ENCODE data around the gene TMEM82.

The TMEM82 gene

GRCh38 chr1:15736892-15737261 lies 5.4 kb upstream of the TMEM82 start:
- no peak for DNase-seq

DNA sequence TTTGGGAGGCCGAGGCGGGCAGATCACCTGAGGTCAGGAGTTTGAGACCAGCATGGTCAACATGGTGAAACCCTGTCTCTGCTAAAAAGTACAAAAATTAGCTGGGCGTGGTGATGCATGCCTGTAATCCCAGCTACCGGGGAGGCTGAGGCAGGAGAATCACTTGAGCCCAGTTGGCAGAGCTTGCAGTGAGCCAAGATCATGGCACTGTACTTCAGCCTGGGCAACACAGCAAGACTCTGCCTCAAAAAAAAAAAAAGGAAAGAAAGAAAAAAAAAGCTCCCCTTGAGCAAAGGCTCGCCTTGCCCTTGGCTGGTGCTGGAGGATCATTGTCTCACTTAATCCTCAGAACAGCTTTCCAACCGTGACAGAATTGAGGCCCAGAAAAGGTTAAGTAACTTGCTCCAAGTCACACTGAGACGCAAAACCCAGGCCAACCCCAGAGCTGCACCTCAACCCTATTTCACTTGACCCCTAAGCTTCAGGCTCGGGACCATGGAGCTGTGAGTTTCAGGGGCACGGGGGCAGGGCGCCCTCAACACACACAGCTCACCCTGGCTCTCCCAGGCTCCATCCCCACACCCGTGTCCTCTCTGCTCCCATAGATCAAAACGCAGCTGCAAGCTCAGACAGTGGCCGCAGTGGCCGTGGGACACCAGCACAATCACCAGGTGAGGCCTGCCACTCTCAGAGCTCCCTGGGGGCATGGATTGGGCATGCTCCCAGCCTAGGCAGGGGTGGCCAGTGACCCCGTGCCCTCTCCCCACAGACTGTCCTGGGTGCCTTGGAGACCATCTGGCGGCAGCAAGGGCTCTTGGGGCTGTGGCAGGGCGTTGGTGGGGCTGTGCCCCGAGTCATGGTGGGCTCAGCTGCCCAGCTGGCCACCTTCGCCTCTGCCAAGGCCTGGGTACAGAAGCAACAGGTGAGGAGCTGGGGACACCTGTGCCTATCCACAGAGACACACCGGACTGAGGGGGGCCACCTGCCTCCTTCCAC lies 4.7 kb upstream of the TMEM82 start:
- DNase-seq, result no peak

DNA sequence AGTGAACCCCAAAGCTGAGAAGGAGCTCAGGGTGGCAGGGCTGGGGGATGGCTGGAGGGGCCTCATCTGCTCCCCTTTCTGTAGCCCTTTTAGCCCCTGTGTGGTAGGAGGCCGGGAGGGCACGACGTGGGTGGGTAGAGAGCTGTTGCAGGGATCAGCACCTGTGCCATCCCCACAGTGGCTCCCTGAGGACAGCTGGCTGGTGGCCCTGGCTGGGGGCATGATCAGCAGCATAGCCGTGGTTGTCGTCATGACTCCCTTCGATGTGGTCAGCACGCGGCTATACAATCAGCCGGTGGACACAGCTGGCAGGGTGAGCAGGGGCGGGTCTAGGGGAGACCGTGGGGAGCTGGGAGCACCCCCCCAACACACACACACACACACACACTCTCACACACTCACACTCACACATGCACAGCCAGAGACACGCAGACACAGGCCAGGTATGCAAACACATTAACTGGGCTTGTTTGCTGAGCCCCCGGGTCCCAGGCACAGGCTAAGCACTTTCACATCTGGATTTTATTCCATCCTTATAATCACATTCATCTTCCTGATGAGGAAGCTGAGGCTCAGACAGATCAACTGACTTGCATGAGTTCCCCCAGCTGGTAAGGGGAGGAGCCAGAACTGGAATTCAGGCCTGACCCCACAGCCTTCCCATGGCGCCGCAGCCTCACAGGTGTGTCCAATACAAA lies 3.7 kb upstream of the TMEM82 start:
- no peak for DNase-seq

DNA sequence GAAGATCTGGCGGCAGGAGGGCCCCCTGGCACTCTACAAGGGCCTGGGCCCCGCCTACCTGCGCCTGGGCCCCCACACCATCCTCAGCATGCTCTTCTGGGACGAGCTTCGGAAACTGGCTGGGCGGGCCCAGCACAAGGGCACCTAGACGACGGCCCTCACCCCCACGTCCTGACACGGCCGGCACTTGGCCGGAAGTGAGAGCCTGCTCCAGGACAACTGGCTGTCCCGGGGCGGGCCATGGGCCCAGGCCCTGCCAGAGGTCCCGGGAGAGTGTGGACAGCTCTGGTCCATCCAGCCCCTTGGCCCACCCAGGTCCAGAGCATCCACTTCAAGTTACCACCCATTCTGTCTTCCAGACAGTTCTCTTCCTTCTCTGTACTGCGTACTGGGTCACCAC lies 3.0 kb upstream of the TMEM82 start:
- no peak for DNase-seq

DNA sequence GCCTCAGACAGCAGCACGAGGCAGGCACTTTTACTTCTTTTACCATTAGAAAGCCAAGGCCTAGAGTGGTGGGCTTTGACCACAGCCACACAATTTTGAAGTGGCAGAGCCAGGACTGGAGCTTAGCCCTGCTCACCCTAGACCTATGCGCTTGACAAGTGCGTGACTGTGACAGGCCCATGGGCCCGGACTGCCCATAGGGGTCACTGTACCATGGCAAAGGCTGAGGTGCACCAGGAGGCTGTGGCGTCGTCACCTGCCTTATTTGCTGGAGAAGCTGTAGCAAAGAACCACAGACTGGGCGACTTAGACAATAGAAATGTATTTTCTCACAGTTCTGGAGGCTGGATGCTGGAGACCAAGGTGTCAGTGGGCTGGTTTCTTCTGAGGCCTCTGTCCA lies 2.6 kb upstream of the TMEM82 start:
- no peak for DNase-seq

GRCh38 chr1:15740924-15741850 lies 1.1 kb upstream of the TMEM82 start:
- DNase-seq, result peak; percentile 54

- no peak for DNase-seq
These were observed 1.9 kb downstream of the TMEM82 start for GRCh38 chr1:15744122-15744679.

GRCh38 chr1:15747378-15747777 lies 5.1 kb downstream of the TMEM82 start:
- no peak for DNase-seq

DNA sequence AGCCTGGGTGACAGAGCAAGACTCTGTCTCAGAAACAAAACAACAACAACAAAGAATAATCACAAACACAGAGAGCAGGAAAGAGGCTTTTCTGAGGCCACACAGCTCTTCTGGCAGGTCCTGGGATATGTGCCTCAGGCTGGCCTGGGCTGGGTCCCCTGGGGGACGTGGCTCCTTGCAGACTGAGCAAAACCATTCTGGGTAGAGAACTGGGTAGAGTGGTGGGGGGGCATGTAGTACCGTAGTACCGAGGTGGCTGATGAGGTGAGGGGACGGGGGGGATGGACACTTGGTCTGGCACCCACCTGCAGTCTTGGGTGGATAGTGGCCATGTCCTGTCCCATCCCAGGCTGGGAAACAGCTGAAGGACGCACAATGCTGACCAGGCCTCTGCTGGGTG lies 6.0 kb downstream of the TMEM82 start:
- DNase-seq, result no peak

DNA sequence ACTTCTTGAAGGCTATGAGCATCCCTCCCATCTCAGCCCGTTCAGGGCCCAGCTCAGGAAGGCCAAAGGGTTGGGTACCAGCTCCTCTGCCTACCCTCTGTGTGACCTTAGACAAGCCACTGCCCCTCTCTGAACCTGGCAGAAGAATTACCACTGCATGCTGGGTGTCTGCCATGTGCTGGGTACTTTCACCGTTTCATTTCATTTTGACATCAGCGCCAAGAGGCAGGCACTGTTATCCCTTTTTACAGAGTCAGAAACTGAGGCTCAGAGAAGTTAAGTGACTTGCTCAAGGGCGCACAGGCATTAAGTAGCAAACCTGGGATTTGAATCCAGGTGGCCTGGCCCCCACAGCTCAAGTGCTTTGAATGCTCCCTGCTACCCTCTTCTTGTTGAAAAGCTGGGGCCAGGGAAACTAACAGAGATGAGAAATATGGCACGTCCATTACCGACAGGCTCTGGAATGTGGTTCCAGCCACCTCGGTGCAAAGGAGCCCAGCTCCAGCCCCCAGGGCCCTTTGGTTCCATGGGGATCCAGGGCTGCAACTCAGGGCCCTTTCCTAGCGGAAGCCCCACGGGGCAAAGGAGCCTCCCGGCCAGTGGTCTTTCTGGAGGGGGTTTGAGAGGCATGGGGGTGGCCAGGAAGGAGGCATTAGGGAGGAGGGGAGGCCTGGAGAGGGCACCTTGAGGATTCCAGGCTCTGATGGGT lies 6.5 kb downstream of the TMEM82 start:
- no peak for DNase-seq

DNA sequence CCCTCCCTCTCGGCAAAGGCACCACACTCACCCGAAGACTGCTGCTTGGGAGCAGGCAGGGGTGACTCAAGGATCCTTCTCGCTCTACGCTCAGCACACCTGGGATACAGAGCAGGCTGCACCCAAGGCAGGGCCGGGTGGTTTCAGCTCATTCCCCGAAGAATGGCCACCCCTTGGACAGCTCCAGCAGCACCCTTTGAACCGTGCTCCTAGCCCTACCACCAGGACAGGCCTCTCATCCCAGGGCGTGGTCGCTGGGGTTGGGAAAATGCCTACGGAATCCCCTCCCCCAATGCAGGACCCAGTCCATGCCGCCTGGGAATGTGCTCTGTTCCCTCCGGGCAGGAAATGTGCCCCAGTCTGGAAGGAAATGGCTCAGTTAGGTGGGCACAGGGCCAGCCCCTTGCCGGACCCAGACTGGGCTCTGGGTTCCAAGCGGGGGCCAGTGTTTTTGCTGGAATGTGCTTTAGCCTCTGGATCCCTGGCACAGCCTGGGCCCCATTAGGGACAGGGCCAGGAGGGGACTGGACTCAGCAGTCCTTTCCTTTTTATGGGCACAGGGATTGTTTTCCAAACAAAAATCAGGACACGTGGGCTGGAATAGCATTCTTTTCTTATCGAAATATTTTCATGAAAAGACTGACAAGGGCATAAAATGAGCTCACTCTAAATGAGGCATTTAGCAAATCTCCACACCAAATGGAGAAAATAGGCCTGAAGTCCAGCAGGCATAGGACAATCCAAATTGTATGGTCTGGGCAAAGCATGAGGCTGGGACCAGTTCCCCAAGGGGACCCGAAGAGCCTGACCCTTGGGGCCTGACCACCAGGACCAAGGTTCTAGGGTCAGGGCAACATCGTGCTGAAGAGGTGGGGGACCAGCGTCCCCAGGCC lies 7.3 kb downstream of the TMEM82 start:
- DNase-seq, result no peak

GRCh38 chr1:15750924-15751323 lies 8.6 kb downstream of the TMEM82 start:
- DNase-seq, result no peak

DNA sequence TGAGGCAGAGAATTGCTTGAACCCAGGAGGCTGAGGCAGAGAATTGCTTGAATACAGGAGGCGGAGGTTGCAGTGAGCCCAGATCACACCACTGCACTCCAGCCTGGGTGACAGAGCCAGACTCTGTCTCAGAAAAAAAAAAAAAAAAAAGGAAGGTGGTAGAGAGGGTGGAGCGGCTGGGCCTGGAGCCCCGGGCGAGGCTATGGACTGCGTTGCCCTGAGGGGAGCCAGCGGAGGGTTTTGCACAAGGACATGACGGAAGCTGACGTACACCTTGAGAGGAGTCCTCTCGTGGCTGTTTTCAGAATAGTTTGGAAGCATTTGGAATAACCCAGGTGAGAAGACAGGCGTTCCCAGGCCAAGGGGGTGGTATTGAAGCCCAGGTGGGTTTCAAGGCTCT lies 9.4 kb downstream of the TMEM82 start:
- no peak for DNase-seq

DNA sequence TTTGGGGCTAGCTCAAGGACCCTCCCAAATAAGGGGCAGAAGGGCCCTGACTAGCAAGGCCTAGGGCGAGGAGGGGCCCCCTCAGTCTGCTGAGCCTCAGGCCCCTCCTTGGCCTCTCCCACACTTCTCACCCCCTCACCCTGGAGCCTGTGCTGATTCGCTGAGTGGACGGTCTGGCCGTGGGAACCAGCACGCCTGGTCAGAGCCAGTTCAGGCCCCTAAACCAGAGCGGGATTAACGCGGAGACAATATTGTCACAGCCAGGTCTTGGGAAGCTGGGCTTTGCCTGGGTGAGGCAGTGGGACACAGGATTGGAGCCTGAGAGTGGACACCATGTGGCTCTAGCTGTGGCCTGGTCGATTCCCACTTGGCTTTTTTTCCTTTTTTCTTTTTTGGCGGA lies 11.5 kb downstream of the TMEM82 start:
- DNase-seq, result no peak

- no peak for DNase-seq
These were observed 12.8 kb downstream of the TMEM82 start for GRCh38 chr1:15755021-15755645.

- DNase-seq, result no peak
These were observed 13.3 kb downstream of the TMEM82 start for GRCh38 chr1:15755646-15756040.

DNA sequence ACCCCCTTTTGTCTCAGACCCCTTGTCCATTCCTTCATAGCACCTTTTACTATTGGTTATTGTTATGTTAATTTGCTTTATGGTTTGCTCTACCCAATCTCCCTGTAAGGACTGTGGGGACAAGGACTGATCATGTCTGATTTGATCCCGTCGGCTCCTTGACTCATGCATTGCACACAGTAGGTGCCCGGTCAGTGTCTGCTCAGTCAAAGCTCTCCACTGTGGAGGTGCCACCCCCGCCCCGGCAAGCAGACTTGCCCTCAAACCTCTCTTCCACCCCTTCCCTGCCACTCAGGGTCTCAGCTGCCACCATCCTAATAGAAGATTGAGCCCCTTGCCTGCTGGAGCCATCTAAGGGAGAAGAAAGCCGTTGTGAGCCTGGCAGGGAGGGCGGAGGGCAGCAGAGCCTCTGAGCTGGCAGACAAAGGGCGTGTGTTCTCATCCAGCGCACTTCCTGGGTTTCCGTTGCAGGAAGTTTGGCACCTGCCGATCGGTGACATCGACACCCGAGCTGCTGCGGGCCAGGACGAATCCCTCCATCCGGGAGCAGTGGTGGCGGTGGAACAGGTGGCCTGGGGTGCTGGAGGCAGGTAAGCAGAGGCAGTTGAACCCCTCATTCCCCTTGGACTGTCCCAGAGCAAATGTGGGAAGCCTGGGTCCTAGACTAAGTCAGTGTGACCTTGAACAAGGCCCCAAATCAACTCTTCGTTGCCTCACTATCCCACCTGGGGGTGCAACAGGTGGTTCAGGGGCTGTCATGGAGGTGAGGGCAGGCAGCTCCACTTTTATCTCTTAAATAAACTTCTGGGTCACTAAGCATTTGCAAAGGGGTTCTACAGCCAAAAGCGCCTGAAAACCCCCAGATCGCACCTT lies 14.1 kb downstream of the TMEM82 start:
- no peak for DNase-seq

DNA sequence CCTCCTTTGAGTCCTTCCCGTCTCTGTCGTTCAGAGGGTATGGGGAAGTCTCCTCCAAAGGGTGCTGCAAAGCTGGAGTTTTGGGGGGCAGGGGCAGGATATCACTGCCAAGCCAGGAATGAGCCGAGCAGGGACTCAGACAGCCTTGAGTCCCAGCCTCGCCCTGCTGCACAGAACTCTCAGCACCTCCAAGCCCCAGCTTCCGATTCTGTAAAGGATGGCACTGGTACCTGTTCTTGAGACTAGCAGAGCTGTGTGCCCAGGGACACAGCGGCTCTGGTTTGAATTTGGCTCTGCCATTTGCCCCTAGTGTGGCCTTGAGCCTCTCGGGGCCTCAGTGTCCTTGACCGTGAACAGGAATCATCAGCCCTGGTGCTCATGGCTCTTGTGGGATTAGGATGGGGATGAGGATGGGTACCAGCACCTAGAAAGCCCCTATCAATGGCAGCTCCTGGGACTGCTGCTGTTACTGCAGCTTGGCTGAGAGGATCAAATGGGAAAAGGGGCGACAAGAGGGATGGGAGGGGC lies 14.8 kb downstream of the TMEM82 start:
- no peak for DNase-seq

All from activated CD4-positive, alpha-beta T cell treated with anti-CD3 and anti-CD28 coated beads for 1 hour (primary cell).